Coronary artery (tissue), 2 donors: ENCODE results near the gene OR10A3.
A peak's percentile ranks its signal among the peaks of the same experiment; 100 is the strongest.

Experiments used
- DNase-seq: peaks from one replicate; pipeline ENCODE4 v3.0.0-alpha.2; 2017; ENCODE audit warnings: low spot score
- H3K27ac ChIP-seq, 2 donors: fragments of 200-600 bp; sonication (generic); one replicate each; pipeline ENCODE4 v1.5.1; 2016 to 2019
- H3K4me3 ChIP-seq: fragments of 200-600 bp; sonication (generic); 2 replicates; pipeline ENCODE4 v1.5.1; 2016; ENCODE audit warnings: mild to moderate bottlenecking, moderate library complexity
- TF ChIP-seq, protein P1 (sequence below): fragments of 200-600 bp; sonication (generic); IDR thresholded peaks from one replicate; pipeline ENCODE4 v1.5.1; 2019; ENCODE audit warnings: antibody characterized with exemption

OR10A3 gene

DNA sequence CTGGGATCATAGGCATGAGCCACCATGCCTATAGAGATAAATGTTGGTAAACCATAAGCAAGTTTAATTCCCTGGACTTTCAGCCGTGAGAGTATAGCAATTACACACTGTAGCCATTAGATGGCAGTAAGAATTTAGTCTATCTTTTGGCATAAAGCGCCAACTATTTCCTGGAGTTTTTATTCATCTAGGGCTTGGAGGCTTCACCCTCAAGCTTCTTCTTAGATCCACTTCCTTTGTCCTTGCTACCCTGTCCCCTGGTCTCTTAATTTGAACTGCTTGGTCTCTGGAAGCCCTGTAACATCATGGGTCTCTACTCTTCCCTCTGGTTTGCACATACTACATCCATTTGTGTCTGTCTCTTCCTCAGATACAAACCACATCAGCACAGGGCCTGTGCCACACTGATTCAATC lies 48.7 kb downstream of the OR10A3 start:
- Histone ChIP-seq H3K4me3 (no peak overlapping the region), H3K27ac (no peak overlapping the region)
- TF ChIP-seq, protein P1, sequence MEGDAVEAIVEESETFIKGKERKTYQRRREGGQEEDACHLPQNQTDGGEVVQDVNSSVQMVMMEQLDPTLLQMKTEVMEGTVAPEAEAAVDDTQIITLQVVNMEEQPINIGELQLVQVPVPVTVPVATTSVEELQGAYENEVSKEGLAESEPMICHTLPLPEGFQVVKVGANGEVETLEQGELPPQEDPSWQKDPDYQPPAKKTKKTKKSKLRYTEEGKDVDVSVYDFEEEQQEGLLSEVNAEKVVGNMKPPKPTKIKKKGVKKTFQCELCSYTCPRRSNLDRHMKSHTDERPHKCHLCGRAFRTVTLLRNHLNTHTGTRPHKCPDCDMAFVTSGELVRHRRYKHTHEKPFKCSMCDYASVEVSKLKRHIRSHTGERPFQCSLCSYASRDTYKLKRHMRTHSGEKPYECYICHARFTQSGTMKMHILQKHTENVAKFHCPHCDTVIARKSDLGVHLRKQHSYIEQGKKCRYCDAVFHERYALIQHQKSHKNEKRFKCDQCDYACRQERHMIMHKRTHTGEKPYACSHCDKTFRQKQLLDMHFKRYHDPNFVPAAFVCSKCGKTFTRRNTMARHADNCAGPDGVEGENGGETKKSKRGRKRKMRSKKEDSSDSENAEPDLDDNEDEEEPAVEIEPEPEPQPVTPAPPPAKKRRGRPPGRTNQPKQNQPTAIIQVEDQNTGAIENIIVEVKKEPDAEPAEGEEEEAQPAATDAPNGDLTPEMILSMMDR, result peak; percentile 50
- no peak for DNase-seq

DNA sequence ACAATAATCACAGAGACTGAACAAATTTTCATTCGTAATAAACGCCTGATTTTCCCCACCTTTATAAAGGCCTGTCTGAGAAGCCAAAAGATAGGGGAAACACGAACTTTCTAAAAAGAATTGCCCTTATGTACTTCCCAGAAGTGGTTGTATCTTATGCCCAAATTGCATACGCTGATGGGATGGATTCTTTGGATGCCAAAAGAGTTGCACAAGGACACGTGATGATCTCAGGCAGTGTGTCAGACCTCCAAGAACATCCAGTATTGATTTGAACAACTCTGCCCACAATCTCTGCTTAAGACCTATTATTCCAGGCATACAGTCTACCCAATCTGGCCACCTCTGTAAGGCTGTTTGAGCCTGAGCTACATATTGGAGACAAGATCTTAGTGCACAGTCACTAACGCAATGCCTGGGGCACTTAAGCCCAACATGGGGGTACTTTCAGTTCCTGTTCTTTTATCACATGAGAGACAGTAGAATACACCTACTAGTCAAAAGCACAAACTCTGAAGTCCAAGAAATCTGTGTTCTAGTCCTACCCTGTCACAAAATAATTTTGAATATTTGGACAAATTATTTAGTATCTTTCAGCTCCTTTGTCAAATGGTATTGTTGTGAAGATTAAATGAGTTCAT lies 49.3 kb downstream of the OR10A3 start:
- TF ChIP-seq, protein P1, result no peak
- no peak for DNase-seq

DNA sequence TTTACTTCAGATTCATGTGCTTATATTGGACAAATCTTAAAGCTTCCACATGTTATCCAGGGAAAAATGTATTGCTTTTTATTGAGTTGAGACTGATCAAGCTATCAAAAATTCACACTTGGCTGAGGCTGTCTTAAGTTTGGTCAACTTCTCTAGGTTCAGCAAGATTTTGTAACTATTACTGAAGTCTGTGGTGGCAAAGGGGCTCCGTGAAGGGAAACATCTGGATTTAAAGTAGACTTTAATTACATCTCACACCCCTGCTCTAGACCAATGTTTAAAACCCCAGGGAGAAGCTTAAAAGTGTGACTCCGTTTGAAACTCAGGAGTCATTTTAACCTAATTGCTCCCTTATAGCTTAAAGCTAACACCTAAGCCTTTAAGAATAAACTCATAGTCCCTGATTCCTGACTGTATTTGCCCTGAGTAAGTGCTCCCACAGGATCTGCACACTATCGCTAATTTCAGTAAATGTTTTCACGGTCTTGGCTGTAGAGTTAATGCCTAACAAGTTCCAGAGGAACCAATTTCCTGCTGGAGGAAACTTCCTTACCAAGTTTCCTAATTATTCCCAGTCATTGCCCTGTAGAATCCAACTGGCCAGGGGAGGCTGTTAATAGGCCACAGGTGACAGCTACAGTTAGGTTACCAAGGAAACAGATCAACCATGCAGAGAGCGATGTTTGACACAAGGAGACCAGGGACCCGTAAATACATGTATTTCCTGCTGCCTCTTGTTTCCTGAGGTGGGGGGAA lies 50.9 kb downstream of the OR10A3 start:
- H3K4me3 ChIP-seq, result no peak overlapping the region
- no peak overlapping the region for H3K27ac ChIP-seq

More for the DNA sequence above, 49.3 kb downstream of the OR10A3 start:
- no peak overlapping the region for H3K27ac ChIP-seq
- H3K4me3 ChIP-seq, result no peak overlapping the region

DNA sequence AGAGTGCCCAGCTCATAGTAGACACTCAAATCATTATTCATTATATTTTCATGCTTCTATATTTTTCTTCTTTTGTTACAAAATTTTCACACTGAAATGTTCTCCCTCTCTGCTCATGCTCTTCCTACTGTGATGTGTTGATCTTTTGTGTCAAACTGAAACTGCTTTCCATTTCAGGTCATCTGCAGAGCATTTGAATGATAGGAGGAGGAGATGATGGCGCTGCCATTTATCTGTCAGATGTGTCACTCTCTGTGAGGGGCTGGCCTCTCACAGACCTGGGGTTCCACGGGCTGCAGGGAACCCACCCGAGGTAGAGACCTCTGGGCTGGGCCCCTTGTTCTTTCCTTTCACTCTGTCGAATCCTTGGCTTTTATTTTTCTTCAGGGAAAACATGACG lies 51.5 kb downstream of the OR10A3 start:
- H3K27ac ChIP-seq, result no peak overlapping the region
- H3K4me3 ChIP-seq, result no peak overlapping the region
- TF ChIP-seq, protein P1, result no peak
- no peak for DNase-seq

More for the DNA sequence above, 50.9 kb downstream of the OR10A3 start:
- DNase-seq, result no peak
- TF ChIP-seq, protein P1, result no peak
